Activated CD4-positive, alpha-beta T cell treated with anti-CD3 and anti-CD28 coated beads, Interleukin-2, amount 50 U/mL, for 4 hours (primary cell): ENCODE measurements around the gene SUN3.

Experiments
- DNase-seq, 2 experiments: peaks; one replicate each; pipeline ENCODE4 v3.0.0-alpha.2; 2020

The SUN3 gene, protein sequence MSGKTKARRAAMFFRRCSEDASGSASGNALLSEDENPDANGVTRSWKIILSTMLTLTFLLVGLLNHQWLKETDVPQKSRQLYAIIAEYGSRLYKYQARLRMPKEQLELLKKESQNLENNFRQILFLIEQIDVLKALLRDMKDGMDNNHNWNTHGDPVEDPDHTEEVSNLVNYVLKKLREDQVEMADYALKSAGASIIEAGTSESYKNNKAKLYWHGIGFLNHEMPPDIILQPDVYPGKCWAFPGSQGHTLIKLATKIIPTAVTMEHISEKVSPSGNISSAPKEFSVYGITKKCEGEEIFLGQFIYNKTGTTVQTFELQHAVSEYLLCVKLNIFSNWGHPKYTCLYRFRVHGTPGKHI

DNA sequence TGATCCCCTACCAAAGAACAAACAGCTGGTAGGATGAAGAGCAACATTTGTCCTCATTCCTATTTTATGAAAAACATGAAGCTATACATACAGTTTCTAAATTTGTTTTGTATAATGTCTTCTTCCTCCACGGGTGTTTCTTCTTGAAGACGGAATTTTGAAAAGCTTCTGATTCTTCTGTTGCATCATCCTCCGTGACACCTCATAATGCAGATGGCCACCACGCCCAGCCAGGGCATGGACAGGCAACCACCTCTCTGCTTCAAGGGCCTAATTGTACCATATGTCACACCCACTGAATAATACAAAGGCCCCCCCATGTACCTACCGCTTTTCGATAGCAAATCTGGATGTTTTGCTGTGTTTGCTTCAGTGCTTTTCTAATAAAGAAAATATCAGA is at the start of gene SUN3:
Gene SUN3 (minus strand): TSS at position 170 of the 400 bp plus-strand sequence. CDS start 169 bp downstream, at position 1.
- DNase-seq, result no peak

DNA sequence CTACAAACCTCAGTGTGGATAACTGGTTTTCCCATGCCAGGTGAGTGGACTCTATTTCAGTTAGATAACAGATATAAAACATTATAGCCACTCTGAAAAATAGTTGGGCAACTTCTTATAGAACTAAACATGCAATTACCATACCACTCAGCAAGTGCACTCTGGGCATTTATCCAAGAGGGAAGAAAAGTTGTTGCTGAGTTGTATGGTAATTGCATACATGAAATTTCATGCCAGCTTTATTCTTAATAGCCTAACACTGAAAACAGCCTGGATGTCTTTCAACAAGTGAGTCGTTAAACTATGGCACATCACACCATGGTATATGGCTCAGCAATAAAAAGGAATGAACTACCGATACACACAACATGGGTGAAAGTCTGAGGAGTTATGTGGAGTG is 49.6 kb upstream of the SUN3 start:
- no peak for DNase-seq

DNA sequence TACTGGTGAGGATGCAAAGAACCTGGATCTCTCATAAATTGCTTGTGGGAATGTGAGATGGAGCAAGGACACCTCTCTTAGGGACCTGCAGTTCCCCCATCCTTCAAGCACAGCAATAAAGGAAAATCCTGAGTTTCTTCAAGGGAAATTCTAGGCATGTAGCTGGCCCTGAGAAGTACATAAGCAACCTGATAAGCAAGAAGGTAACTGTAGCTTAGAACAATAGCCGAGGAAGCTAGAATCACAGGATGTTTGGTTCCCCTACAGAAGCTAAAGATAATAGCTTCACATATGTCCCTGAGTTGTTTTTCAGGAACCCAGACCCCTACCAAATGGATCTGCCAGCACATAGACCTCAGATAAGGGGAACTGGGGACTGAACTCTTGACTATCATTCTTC is 48.5 kb upstream of the SUN3 start:
- DNase-seq, result no peak

DNA sequence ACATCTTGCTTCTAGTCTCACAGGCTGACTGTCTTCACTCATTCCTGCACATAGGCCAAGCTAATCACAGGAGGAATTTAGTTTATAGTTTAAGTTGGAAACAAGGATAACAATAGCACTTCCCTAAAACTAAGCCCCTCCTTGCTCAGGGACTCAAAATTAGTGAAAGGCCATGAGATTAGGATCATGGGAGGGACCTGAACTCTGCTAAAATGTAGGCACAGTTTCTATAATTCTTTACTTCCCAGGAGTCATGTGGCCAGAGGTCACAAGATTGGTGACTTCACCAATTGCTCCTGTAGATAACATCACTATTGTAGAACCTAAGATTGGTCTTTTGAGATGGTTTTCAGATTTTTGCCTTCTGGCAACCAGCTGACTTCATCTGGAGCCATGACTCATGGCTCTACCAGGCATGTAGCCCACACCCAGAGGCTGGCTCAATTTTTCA is 45.3 kb upstream of the SUN3 start:
- no peak for DNase-seq

DNA sequence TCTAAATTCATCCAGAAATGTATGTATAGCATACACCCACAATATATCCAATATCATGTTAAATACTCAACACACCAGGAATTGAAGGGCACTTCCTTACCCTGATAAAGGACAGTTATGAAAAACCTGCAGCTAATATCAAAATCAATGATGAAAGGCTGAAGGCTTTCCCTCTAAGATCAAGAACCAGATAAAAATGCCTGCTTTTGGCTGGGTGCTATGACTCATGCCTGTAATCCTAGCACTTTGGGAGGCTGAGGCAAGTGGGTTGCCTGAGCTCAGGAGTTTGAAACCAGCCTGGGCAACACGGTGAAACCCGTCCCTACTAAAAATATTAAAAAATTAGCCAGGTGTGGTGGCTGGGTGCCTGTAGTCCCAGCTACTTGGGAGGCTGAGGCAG is 38.6 kb upstream of the SUN3 start:
- DNase-seq, result no peak

DNA sequence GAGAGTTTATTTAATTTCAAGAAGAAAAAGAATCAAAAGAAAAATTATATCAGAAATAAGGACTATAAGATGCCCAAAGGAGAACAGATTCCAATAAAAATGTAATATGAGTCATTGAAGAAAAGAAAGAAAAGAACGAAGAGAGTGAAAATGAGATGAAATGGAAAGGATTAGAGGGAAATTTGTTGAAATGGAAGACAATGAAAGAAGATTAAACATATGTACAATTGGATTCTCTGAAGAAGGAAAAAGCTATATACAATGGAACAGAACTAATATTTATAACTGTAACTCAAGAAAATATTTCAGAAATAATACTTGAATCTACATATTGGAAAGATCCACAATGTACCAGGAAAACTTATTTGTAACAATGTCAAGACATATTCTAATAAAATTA is 35.1 kb upstream of the SUN3 start:
- no peak for DNase-seq

DNA sequence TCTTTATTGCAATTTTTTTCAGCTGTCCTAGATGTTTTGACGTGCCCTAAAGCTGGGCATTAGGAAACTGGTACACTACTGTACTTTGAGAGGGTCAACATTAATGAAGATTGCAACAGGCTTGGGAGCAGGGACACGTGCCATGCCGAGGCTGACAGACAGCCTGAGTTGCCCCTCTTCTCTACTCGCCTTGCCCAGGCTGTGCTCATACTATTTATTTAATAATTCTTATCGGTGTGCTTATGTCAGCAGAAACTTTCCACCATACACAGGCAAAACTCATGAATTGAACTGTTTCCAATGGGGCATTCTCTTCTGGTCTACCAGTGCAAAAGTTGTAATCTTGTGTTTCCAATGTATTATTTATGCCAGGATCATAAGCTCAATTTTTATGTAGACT is 30.8 kb upstream of the SUN3 start:
- DNase-seq, result no peak

DNA sequence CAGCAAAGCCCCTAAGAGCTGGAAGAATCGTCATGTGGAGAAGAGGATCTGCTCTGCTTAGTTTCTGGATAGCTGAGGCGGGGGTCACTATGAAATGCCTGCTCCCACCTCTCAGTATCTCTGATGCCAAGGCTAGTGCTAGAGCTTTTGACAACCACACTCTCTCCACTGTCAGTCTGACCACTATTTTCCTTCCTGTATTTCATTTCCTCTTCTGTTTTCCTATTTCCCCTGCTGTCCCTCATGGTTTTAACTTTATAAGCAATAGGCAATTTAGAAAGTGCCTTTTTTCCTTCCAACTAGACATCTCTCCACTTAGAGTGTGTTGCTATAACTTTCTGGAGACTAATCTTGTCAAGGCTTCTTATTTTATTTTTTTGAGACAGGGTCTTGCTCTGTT is 30.1 kb upstream of the SUN3 start:
- DNase-seq, result no peak

DNA sequence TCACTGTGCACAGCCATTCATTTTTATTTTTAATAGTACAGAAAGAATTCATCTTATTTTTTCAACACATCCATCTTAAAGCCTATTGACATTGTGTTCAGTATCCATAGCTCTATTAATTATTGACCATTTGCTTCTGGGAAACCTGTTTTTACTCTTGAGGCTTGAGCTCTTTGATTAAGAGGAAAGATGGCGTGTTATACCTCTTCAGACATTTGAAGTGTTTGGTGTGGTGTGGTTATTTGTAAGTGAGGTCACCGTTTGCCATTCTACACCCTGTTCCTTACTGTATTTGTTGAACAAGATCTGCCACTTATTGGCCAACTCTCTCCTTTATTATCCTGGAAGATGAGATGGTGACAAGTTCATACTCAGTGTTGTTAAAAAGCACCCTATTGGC is 24.8 kb upstream of the SUN3 start:
- no peak for DNase-seq

DNA sequence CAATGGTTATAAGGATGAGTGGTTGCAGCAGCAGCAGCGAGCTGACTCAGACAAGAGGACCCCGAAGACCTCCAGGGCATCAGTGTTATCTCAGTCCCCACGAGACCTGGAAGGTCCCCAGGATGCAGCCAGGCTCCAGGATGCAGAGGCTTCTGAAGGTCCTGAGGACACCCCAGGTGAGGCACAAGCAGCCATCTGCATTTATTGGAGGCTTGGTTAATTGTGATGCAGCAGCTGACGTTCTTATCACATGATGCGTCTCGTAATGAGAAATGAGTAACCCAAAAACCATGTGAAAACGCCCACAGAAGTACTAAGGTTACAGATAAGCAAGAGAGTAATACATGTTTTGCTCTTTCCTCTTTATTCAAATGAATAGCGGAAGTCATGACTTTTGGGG is 23.8 kb upstream of the SUN3 start:
- no peak for DNase-seq

DNA sequence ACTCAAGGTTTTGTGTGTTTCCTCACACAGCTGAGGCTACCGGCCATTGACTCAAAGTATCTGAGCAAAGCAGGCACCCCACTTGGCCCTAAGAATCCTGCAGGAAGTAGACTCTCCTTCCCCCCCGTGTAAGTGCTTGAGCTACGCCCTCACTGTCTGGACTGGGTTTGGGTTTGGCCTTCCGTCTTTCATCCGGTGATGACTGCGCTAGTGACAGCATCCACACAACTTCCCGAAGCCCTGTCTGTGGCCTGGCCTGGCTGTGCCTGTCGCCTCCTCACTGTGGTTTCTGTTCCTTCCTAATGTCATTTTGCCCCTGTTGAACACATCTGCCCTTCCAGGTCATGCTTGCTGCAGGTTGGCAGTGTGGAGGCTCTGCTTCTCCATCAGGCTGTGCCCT is 20.9 kb upstream of the SUN3 start:
- no peak for DNase-seq

DNA sequence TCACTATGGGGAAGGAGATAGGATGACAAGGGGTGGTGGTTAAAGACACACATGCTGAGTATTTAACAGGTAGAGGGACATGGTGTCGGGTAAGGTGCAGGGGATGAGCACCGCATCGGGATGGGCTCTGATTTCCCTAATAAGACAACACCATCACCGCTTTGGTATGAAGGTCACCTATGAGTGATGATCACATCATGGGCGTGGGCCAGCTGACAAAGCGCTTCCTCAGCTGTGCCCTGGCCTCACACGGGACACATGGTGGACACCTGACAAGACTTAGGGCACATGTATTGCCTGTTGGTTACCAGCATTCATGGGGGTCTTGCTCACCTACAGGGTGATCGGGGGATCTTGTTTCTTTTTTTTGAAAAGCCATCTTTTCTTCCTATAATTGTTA is 19.2 kb upstream of the SUN3 start:
- no peak for DNase-seq

DNA sequence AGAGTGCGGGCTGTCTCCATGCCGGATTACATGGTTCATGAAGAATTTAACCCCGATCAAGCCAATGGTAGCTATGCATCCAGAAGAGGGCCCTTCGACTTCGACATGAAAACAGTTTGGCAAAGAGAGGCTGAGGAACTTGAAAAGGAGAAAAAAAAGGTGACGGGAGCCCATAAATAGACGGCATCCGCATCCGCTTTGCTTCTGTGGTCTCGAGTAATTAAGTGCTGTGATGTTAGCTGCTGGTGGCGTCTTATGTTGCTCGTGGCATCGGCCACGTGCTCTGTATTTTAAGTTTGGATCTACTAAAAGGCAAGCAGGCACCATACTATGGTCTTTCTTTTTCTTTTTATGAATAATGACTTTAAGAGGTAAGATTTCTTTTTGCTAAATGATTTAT is 17.6 kb upstream of the SUN3 start:
- DNase-seq, result peak in 1 of 2 experiments; percentile 5

DNA sequence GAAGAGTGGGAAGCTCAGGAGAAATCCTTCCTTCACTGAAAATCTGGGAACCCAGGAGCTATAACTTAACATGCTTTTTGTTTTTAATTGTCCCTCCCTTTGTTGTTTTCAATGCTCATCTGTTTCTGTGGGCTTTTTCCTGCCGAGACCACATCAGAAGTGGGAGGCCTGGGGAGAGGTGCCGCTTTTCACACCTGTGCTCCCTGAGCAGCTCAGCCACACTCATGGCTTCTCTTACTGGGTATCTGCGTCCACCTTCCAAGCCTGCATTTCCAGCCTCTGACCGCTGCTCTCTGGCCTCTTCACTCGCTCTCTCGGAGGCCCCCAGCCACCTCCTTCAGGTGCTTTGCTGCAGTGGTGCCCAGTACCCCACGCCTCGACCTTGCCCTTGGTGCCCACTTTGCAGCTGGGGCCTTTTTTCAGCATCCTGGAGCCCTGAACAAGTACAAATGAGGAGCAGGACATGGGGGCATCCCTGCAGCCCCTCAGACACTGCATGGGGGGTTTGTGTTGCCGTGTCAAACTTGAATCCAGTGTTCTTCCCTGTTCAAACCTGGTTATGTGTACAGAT is 16.4 kb upstream of the SUN3 start:
- no peak for DNase-seq

DNA sequence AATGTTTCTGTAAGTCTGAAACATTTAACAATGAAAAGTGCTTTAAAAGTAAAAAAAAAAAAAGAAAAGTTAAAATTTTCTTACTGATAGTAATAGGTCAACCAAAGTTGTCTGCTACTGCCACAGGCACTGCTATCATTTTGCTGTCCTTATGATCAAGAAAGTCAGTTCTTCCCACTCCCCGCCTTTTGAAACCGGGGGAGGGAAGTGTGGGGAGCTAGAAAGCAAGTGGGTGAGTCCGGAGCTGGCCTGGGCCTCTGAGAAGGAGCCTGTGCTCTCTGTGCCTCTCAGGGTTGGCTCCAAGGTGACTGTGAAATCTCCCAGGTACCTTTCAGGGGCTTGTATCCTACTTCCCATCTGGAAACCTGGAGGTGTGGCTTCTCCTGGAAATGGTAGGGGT is 13.7 kb upstream of the SUN3 start:
- DNase-seq, result no peak

DNA sequence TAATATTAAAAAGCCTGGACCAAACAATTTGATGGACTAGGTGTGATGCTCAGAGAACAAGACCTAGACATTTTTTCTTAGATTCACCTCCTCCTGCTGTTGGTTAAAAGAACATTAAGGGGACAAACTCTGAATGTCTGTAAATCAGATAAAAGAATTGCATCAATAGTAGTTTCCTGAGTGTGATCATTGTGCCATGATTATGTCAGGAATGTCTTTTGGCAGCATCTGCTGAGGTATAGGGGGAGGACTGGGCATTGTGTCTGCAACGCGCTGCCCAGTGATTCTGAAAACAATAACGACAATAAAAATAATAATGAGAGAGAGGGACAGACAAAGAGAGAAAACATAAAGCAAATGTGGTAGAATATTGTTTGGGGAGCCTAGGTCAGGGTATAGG is 13.3 kb upstream of the SUN3 start:
- DNase-seq, result no peak

DNA sequence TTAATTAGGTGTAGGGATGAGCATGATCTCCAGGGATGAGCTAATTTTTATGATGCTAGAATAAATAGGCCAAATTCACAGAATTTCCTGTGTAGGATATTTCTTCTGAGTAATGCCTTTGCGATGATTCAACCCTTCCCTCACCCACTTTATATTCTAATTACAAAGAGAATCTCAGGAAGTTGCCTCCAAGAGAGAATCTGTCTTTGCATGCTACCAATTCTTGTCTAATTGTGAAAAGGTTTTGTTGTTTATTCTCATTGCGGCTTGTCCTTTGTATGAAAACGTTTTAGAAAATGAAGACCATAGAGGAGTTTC is 12.7 kb upstream of the SUN3 start:
- no peak for DNase-seq

DNA sequence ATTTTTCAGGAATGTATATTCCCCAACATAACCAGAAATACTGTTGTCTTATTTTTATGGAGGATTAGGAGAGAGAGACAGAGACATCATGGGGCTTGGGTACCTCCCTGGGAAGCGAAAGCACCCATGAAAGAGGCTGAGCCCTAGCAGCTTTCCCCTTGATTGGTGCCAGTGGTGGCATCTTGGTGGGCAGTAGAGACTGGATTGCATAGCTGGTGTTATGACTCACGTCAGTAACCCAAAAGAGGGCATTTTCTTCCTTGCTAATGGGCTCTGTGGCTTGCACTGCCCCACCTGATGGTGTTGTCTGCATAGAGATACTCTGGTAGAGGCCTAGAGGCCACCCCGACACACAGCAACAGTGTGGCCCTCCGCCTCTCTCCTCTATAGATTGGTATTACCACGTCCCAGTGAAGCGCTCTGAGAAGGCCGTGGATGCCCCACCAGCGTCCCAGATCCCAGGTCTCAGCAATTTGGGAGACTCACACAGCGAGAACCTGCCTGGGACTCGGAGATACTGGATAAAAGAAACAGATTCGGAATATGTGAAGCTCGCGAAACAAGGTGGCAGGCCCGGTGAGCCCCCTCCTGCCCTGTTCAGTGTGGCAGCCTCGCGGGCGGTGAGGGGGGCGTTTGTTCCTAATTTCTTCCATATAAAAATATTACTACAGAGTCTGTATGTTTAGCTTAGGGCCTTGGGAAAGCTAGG is 12.2 kb upstream of the SUN3 start:
- no peak for DNase-seq

DNA sequence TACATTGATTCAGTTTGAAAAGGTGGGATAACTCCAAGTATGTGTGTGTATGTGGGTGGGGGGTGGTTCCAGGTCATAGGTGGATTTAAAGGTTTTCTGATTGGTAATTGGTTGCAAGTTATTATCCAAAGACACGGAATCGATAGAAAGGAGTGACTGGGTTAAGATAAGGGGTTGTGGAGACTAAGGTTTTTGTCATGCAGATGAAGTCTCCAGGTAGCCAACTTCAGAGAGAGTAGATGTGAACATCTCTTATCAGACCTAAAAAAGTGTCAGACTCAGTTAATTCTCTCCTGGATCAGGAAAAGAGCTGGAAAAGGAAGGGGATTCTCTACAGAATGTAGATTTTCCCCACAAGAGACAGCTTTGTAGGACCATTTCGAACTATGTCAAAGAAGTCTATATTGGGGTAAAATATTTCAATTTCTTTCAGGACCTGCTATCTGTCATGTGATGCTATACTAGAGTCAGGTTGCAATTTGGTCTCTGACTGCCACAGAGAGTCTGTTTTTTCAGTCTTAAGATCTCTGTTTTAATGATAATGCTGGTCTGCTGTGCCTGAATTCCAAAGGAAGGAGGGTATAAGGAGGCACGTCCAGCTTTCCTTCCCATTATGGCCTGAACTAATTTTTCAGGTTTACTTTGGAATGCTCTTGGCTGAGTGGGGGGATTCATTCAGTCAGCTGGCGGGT is 10.1 kb upstream of the SUN3 start:
- DNase-seq, result no peak

DNA sequence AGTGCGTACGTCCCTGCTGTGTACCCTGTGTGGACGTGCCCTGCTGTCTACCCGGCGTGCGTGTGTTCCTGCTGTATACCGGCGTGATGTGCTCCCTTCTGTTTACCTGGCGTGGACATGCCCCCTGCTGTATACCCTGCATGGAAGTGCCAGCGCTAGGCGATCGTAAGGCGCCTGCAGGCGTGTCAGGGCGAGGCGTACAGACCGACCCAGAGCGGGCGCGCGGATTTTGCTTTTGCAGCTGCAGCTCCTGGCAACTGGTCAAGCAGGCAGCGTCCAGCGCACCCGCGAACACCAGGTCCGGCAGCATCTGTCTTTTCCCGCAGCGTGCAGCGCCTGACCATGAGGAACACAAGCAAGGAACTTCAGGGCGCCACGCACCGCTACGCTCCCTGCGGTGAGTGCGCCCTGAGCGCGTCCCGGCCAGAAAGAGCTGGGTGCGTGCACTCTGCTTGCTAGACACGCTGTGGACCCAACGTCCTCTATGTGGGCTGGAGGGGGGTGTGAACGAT is 7.1 kb upstream of the SUN3 start:
- DNase-seq, result peak in 1 of 2 experiments; percentile 1

DNA sequence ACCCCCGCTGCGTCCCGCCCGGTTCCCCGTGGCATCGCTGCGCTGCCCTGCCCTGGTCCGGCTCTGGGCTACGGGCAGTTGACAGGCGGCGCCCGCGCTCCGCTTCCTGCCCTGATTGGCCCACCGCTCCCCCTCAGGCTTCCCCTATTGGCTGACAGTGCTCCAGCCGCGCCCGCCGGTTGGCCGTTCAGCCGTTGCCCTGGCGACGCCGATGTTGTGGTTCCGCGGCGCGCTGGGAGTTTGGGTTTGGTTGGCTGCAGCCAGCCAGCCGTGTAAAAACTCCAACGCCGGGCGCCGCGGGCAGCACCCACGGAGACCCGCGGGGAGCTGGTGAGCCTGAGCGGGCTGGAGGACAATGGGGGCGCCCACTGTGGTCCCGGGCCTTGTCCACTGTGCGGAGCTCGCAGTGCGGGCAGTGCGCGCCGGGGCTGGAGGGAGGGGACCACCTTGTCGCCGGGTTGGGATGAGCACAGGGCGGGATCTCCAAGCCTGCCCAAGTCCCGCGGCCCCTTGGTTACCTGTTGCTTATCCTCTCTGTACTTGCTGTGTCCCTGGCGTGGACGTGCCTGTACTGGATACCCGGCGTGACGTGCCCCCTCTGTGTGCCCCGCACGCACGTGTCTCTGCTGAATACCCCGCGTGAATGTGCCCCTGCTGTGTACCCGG is 6.5 kb upstream of the SUN3 start, which contains the start of gene C7orf57:
Gene C7orf57 (plus strand): TSS at position 243 of the 666 bp plus-strand sequence. CDS start 766 bp downstream, outside the sequence.
- DNase-seq, result peak; percentile 83 to 85

DNA sequence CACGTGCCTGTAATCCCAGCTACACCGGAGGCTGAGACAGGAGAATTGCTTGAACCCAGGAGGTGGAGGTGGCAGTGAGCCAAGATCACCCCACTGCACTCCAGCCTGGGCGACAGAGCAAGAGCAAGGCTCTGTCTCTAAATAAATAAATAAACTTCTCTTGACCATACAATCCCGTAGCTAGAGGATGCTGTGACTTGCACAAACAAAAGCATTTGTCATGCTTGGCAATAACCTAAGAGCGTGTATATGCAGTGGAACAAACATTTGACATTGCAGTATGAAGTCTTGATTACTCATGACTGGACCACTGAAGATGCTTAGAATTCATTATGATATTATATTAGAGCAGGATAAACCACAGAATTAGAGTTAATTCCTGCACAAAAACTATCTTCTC is 5.0 kb upstream of the SUN3 start:
- DNase-seq, result no peak

DNA sequence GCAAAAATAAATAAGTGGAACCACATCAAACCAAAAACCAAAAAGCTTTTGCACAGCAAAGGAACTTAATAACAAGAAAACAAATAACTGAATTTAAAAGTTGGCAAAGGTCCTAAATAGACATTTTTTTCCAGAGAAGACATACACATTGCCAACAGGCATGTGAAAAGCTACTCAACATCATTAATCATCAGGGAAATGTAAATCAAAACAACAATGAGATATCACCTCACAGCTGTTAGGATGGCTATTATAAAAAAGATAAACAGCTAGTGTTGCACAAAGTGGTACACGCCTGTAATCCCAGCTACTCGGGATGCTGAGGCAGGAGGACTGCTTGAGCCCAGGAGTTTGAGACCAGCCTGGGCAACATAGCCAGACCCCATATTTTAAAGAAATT is 2.2 kb upstream of the SUN3 start:
- DNase-seq, result no peak
